Sigmoid colon (tissue), 4 donors: ENCODE results near the gene NFIC.
A peak's percentile ranks its signal among the peaks of the same experiment; 100 is the strongest.

Source experiments
- POLR2AphosphoS5 ChIP-seq, 4 donors: sonication (generic); formaldehyde crosslinking; IDR thresholded peaks; one replicate each; pipeline ENCODE4 v1.6.1; 2017; ENCODE audit warnings: antibody characterized with exemption in 4 of 4
- TF ChIP-seq, protein P1 (sequence below), 4 experiments: fragments of 450-650 bp in 3 of 4; fragments of 200-600 bp in 1 of 4; IDR thresholded peaks; one replicate each; pipeline ENCODE4 v1.5.1; 2016 to 2019; ENCODE audit warnings: antibody characterized with exemption in 4 of 4, mild to moderate bottlenecking in 3 of 4, moderate library complexity in 2 of 4

DNA sequence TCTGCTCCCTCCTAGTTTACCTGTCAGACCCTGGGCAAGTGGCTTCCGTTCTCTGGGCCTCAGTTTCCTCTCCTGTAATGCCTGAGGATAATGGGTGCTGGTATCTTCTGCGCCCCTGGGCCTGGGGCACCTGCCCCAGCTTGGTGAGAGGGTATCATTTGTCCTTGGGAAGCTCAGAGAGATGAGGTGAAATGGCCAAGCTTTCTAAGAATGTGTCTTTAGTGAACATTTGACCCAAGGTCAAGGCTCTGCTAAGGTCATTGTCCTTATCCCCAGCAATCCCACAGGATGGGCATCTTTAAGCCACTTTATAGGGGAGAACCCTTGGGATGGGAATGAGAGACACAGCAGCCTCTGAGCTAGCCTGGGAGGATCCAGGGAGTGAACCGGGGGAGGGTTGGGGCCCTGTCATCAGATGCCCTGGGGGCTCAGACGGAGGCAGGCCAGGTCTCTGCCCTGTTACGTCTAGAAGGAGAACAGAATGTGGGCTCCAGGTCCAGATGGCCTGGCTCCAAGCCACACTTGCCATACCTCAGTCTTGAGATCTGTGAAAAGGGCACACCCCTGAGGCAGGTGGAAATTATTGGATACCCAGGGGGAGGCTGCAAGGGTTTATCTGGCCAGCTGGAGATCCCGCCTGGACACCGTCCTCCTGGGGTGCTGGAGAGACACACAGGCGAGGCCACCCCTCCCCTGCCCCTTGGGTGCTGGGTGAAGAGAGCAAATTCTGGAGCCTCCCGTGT, 1.1 kb upstream of the NFIC start:
- TF ChIP-seq, protein P1, sequence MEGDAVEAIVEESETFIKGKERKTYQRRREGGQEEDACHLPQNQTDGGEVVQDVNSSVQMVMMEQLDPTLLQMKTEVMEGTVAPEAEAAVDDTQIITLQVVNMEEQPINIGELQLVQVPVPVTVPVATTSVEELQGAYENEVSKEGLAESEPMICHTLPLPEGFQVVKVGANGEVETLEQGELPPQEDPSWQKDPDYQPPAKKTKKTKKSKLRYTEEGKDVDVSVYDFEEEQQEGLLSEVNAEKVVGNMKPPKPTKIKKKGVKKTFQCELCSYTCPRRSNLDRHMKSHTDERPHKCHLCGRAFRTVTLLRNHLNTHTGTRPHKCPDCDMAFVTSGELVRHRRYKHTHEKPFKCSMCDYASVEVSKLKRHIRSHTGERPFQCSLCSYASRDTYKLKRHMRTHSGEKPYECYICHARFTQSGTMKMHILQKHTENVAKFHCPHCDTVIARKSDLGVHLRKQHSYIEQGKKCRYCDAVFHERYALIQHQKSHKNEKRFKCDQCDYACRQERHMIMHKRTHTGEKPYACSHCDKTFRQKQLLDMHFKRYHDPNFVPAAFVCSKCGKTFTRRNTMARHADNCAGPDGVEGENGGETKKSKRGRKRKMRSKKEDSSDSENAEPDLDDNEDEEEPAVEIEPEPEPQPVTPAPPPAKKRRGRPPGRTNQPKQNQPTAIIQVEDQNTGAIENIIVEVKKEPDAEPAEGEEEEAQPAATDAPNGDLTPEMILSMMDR (IDR thresholded peaks at IDR 0.05) = no peak
- TF ChIP-seq POLR2AphosphoS5 (IDR thresholded peaks at IDR 0.05) = peak; percentile 39 to 80 (median 69)
